ENCODE data around the gene TMCO1.
"Not testable (repeated sequence)": the region's sequence is repeated elsewhere in the genome, so short reads cannot be mapped to it uniquely, and the experiment has no call there.

TMCO1 gene

DNA sequence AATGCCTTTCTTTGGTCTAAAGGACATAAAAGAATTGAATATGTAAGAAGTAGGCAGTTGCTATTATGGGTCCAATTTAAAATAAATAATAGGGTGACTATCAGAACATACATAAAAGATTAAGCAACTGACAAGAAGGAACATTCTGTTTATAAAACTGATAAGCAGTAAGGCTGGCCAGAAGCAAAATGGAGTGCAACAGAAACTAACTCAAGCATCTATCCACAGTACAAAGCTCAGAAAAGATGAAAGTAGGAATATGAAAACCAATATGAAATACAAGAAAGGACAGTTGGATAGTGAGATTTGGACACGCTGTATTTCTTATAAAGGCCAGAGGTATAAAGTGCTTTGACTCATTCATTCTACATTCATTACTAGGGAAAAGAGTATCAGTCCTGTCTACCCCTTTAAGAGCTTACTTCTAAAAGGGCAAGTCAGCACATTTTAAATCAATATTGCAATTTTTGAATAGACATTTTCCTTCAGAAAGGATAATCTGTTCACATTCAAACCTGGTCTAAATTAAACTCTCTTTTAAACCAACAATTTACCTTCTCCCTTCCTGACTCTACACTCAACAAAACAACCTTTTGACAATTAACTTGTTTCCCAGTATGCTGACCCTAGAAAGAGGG, 84.7 kb downstream of the TMCO1 start:
- DNase-seq, result no peak

DNA sequence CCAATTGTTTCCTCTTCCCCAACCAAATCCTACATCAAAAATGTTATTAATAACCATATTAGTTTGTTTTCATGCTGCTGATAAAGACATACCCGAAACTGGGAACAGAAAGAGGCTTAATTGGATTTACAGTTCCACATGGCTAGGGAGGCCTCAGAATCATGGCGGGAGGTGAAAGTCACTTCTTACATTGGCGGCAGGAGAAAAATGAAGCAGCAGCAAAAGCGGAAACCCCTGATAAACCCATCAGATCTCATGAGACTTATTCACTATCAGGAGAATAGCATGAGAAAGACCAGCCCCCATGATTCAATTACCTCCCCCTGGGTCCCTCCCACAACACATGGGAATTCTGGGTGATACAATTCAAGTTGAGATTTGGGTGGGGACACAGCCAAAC, 87.9 kb downstream of the TMCO1 start:
- not testable (repeated sequence) for DNase-seq

DNA sequence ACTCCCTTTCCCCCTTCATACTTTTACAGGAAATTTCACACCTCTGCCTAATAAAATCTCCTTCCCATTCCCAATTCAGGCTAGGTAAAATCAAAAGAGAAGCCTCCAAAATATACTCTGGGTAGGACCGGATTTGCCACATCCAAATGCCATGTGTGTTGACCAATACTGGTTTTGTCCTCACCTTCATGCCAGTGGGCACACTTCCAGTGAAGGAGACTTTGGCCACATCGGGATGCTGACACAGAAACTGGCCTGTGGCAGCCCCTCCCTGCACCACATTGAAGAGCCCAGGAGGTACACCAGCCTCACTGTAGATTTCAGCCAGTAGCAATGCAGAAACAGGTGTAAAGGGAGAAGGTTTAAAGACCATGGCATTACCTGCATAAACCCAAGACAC, 88.4 kb downstream of the TMCO1 start:
- DNase-seq, result no peak

DNA sequence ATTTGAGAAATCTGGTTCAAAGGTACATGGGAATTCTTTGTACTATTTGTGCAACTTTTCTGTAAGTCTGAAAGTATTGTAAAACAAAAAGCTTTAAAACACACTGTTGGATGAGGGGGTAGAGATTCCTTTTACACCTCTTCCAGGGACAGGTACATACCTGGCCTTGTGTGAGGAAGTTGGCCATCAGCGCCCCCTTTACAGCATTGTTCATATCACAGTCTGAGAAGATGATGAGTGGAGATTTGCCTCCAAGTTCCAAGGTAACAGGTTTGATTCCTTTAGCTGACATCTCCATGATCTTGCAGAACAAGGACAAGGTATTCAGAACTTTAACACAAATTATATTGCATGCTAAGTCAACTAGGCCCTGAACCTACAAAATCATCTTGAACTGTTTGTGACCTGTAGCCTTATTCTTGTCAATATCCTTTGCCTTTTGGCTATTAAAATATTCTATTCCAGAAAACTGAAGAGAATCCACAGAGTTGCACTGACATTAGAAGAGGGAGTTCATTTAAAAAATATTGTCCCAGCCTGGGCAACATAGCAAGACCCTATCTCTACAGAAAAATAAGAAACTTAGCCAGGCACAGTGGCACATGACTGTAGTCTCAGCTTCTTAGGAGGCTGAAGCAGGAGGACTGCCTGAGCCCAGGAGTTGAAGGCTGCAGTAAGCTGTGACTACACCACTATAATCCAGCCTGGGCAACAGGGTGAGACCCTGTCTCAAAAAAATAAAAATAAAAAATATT, 89.2 kb downstream of the TMCO1 start:
- no peak for DNase-seq

DNA sequence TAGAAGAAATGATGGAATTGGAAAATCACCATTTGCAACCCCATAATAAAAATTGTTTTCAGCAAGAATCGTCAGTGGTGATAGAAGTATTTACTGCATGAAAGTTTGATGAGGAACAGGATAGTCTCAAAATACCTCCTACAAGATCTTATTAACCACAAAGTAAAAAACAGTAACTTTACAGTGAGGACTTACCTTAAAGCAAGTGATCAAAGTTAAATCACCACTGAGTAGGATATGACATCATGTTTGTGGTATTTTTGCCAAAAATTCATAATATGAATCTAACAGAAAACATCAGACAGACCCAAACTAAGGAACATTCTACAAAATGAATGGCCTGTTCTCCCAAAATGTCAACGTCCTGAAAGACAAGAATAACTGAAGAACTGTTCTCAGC, 90.2 kb downstream of the TMCO1 start:
- DNase-seq, result no peak

Measured in NCI-H1436 (cell line).